Esophagus muscularis mucosa (tissue), 3 donors: ENCODE results near the gene EIF3I.

ENCODE experiments used
- POLR2A ChIP-seq: fragments of 450-650 bp; IDR thresholded peaks from one replicate; pipeline ENCODE4 v1.6.1; 2017; ENCODE audit warnings: antibody characterized with exemption, moderate library complexity, mild to moderate bottlenecking, low read depth
- TF ChIP-seq, protein P1 (sequence below), 3 experiments: fragments of 200-600 bp in 2 of 3; fragments of 450-650 bp in 1 of 3; sonication (generic) in 2 of 3; IDR thresholded peaks; one replicate each; pipeline ENCODE4 v1.5.1; 2017 to 2019; ENCODE audit warnings: antibody characterized with exemption in 3 of 3, mild to moderate bottlenecking in 2 of 3, moderate library complexity in 1 of 3

DNA sequence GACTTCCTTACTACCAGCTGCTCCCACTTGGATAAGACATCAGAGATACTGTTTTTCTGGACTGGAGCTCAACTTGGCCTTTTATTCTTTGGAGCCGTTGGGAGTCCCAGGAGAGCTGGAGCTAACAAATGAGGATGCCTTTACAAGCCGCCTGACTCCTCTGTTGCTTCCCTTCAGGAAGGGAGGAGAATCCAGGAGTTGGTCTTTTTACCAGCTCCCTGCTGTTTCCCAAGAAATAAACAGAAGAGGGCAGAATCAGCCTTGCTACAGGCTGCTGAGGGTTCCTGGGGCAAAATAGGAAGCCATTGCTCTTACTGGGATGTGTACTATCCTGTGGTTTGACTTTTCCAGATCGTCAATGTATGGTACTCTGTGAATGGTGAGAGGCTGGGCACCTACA is 1.5 kb downstream of the EIF3I start:
- TF ChIP-seq, protein P1, sequence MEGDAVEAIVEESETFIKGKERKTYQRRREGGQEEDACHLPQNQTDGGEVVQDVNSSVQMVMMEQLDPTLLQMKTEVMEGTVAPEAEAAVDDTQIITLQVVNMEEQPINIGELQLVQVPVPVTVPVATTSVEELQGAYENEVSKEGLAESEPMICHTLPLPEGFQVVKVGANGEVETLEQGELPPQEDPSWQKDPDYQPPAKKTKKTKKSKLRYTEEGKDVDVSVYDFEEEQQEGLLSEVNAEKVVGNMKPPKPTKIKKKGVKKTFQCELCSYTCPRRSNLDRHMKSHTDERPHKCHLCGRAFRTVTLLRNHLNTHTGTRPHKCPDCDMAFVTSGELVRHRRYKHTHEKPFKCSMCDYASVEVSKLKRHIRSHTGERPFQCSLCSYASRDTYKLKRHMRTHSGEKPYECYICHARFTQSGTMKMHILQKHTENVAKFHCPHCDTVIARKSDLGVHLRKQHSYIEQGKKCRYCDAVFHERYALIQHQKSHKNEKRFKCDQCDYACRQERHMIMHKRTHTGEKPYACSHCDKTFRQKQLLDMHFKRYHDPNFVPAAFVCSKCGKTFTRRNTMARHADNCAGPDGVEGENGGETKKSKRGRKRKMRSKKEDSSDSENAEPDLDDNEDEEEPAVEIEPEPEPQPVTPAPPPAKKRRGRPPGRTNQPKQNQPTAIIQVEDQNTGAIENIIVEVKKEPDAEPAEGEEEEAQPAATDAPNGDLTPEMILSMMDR (IDR thresholded peaks at IDR 0.05) = no peak
- no peak for TF ChIP-seq POLR2A
